ENCODE measurements around the gene SPDEF. TPM values are rescaled to one million over a fixed set of nuclear protein-coding genes. Genes with fewer than 3 reads are reported as not detected.

SPDEF gene
- total and polyA plus RNA-seq, 2 experiments from 2014 or later, result 0.69 TPM; not detected in 1

GRCh38 chr6:34580707-34581560, 24.8 kb upstream of the SPDEF start:
- H3K27ac ChIP-seq (ENCODE audit: low read depth), result no peak overlapping the region
- H3K4me3 ChIP-seq, result no peak overlapping the region
- H3K4me1 ChIP-seq (ENCODE audit: insufficient read depth), result peaks cover 3% of the 10 kb centered on the region
- H3K9me2 ChIP-seq (ENCODE audit: insufficient read depth), result no peaks in the 10 kb centered on the region
- no peaks in the 10 kb centered on the region for H3K79me2 ChIP-seq (replicated peaks; ENCODE audit: insufficient read depth)
- H3K36me3 Mint-ChIP-seq (ENCODE audit: low read depth), result no peaks in the 10 kb centered on the region
- H3K27me3 Mint-ChIP-seq (ENCODE audit: insufficient read depth, low read depth, poor library complexity), result peaks cover 6% of the 10 kb centered on the region
- H3K4me2 ChIP-seq, result no peak overlapping the region
- H2AFZ ChIP-seq, result no peak overlapping the region
- ATAC-seq, result peak; percentile 20
- DNase-seq (ENCODE audit: low spot score), result no peak
- no peak for TF ChIP-seq REST (IDR thresholded peaks at IDR 0.05; ENCODE audit: unreplicated experiment)
- no peak for TF ChIP-seq STAT1 (IDR thresholded peaks at IDR 0.05; ENCODE audit: unreplicated experiment)
- no peak for TF ChIP-seq ETS1 (IDR thresholded peaks at IDR 0.05)
- no peak for TF ChIP-seq ZNF114 (CRISPR knock-in tag; IDR thresholded peaks at IDR 0.05)
- TF ChIP-seq ZNF331 (CRISPR knock-in tag; IDR thresholded peaks at IDR 0.05; ENCODE audit: low read depth), result no peak
- TF ChIP-seq ZNF462 (CRISPR knock-in tag; IDR thresholded peaks at IDR 0.05), result no peak
- TF ChIP-seq JUNB (IDR thresholded peaks at IDR 0.05; ENCODE audit: unreplicated experiment), result no peak
- TF ChIP-seq CTCF (conservative IDR thresholded peaks at IDR 0.05; ENCODE audit: low read depth in 2 of 2), result no peak
- no peak for TF ChIP-seq EZH2 (IDR thresholded peaks at IDR 0.05; ENCODE audit: low read depth, unreplicated experiment)
- TF ChIP-seq EZH2phosphoT487 (IDR thresholded peaks at IDR 0.05; ENCODE audit: unreplicated experiment), result no peak
- no peak overlapping the region for H3K4me3 Mint-ChIP-seq
- H3K27ac Mint-ChIP-seq, result no peak overlapping the region
- 0 out of 2 replicates have a peak, but pooled peaks cover 4% of the 10 kb centered on the region for H3F3A ChIP-seq (replicated peaks; ENCODE audit: low read depth)
- H4K20me1 ChIP-seq (replicated peaks; ENCODE audit: insufficient read depth), result no peaks in the 10 kb centered on the region; the same call in 1 of the 2 replicates
- H3K36me3 ChIP-seq (ENCODE audit: insufficient read depth), result no peaks in the 10 kb centered on the region
- H3K9me3 Mint-ChIP-seq, result no peaks in the 10 kb centered on the region; the same call in 1 of the 3 replicates
- no peaks in the 10 kb centered on the region for H3K27me3 ChIP-seq (ENCODE audit: insufficient read depth)
- peaks cover 18% of the 10 kb centered on the region for H3K4me1 Mint-ChIP-seq
